GM11168 (cell line): ENCODE data around the gene CRHR1.

ENCODE experiments used
- in situ Hi-C: fragments of 300-500 bp; cut with MboI; formaldehyde crosslinking; loops from one replicate; pipeline ENCODE4 v1.12.0; 2022; ENCODE audit warnings: low sequenced_read_pairs; ENCODE audit not compliant: unreplicated experiment

CRHR1 gene

GRCh38 chr17:45786349-45786748 lies 2.2 kb downstream of the CRHR1 start:
- in situ Hi-C loops: no loop called here

GRCh38 chr17:45787044-45787443 lies 2.9 kb downstream of the CRHR1 start:
- in situ Hi-C loops: no loop called here

- in situ Hi-C loops: no loop called here
Observed at GRCh38 chr17:45787656-45788055, 3.5 kb downstream of the CRHR1 start.

GRCh38 chr17:45788057-45788456 lies 3.9 kb downstream of the CRHR1 start:
- in situ Hi-C loops: no loop called here

GRCh38 chr17:45789874-45790273 lies 5.8 kb downstream of the CRHR1 start:
- in situ Hi-C loops: no loop called here

GRCh38 chr17:45790296-45790922 lies 6.3 kb downstream of the CRHR1 start:
- in situ Hi-C loops: no loop called here

GRCh38 chr17:45791041-45791582 lies 7.0 kb downstream of the CRHR1 start:
- in situ Hi-C loops: no loop called here

- in situ Hi-C loops: no loop called here
Observed at GRCh38 chr17:45791935-45792334, 7.8 kb downstream of the CRHR1 start.

GRCh38 chr17:45792437-45792836 lies 8.3 kb downstream of the CRHR1 start:
- in situ Hi-C loops: no loop called here

- in situ Hi-C loops: no loop called here
Observed at GRCh38 chr17:45792995-45793755, 9.1 kb downstream of the CRHR1 start.

- in situ Hi-C loops: no loop called here
Observed at GRCh38 chr17:45793999-45794540, 9.9 kb downstream of the CRHR1 start.

GRCh38 chr17:45794840-45795239 lies 10.7 kb downstream of the CRHR1 start:
- in situ Hi-C loops: no loop called here

GRCh38 chr17:45800816-45801215 lies 16.7 kb downstream of the CRHR1 start:
- in situ Hi-C loops: no loop called here

- in situ Hi-C loops: no loop called here
Observed at GRCh38 chr17:45801421-45801820, 17.3 kb downstream of the CRHR1 start.

GRCh38 chr17:45808845-45809244 lies 24.7 kb downstream of the CRHR1 start:
- in situ Hi-C loops: no loop called here

- in situ Hi-C loops: no loop called here
Observed at GRCh38 chr17:45809499-45809898, 25.4 kb downstream of the CRHR1 start.

- in situ Hi-C loops: no loop called here
Observed at GRCh38 chr17:45812102-45812501, 28.0 kb downstream of the CRHR1 start.

GRCh38 chr17:45813048-45813725 lies 29.1 kb downstream of the CRHR1 start:
- in situ Hi-C loops: no loop called here

GRCh38 chr17:45814622-45815606 lies 30.8 kb downstream of the CRHR1 start:
- in situ Hi-C loops: no loop called here

GRCh38 chr17:45815752-45816151 lies 31.6 kb downstream of the CRHR1 start:
- in situ Hi-C loops: no loop called here
